ENCODE data around the gene CTNND2.

- TF ChIP-seq SUZ12 (IDR thresholded peaks at IDR 0.05), result no peak
- TF ChIP-seq SP1 (IDR thresholded peaks at IDR 0.05), result no peak
- TF ChIP-seq, protein P1, sequence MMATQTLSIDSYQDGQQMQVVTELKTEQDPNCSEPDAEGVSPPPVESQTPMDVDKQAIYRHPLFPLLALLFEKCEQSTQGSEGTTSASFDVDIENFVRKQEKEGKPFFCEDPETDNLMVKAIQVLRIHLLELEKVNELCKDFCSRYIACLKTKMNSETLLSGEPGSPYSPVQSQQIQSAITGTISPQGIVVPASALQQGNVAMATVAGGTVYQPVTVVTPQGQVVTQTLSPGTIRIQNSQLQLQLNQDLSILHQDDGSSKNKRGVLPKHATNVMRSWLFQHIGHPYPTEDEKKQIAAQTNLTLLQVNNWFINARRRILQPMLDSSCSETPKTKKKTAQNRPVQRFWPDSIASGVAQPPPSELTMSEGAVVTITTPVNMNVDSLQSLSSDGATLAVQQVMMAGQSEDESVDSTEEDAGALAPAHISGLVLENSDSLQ (IDR thresholded peaks at IDR 0.05), result no peak
- no peak for TF ChIP-seq CTBP1 (IDR thresholded peaks at IDR 0.05; ENCODE audit: borderline replicate concordance)
- no peak for TF ChIP-seq FOXA1 (IDR thresholded peaks at IDR 0.05)
- TF ChIP-seq BHLHE40 (IDR thresholded peaks at IDR 0.05; ENCODE audit: borderline replicate concordance), result no peak
- no peak for TF ChIP-seq ZNF384 (IDR thresholded peaks at IDR 0.05)
- no peak for TF ChIP-seq LEF1 (IDR thresholded peaks at IDR 0.05; ENCODE audit: borderline replicate concordance)
- no peak for TF ChIP-seq FOXK2 (IDR thresholded peaks at IDR 0.05)
- no peak for TF ChIP-seq FOXM1 (IDR thresholded peaks at IDR 0.05; ENCODE audit: borderline replicate concordance)
Observed at GRCh38 chr5:11082404-11082945, 821.8 kb downstream of the CTNND2 start.

All from HEK293T (cell line).